Skeletal muscle tissue (tissue), 4 donors: ENCODE results near the gene ANOS1. TPM values are rescaled to one million over a fixed set of nuclear protein-coding genes. Genes with fewer than 3 reads are reported as not detected.
A peak's percentile ranks its signal among the peaks of the same experiment; 100 is the strongest.

Source experiments
- H3K27ac ChIP-seq: one replicate; pipeline ENCODE4 v1.7.0; 2013; ENCODE audit warnings: mild to moderate bottlenecking, low read depth, low read length, inconsistent platforms
- H3K27me3 ChIP-seq, 3 donors: one replicate each; pipeline ENCODE4 v1.7.0; 2013; ENCODE audit warnings: low read length in 3 of 3; ENCODE audit not compliant: control insufficient read depth in 3 of 3, insufficient read depth in 3 of 3
- H3K36me3 ChIP-seq, 3 donors: one replicate each; pipeline ENCODE4 v1.7.0; 2013; ENCODE audit warnings: low read length in 3 of 3; ENCODE audit not compliant: control insufficient read depth in 3 of 3, insufficient read depth in 3 of 3
- H3K4me1 ChIP-seq, 3 donors: one replicate each; pipeline ENCODE4 v1.7.0; 2013; ENCODE audit warnings: low read length in 3 of 3, mild to moderate bottlenecking in 3 of 3; ENCODE audit not compliant: control insufficient read depth in 3 of 3, insufficient read depth in 3 of 3
- H3K4me3 ChIP-seq, 3 donors: one replicate each; pipeline ENCODE4 v1.7.0; 2013; ENCODE audit warnings: low read length in 3 of 3
- H3K9ac ChIP-seq, 3 donors: one replicate each; pipeline ENCODE4 v1.7.0; 2013; ENCODE audit warnings: low read length in 3 of 3, mild to moderate bottlenecking in 3 of 3, moderate library complexity in 2 of 3, low read depth in 1 of 3
- H3K9me3 ChIP-seq, 3 donors: one replicate each; pipeline ENCODE4 v1.7.0; 2013; ENCODE audit warnings: low read length in 3 of 3; ENCODE audit not compliant: control insufficient read depth in 3 of 3
- total RNA-seq: library from RNA; depleted of rRNA; stranded (reverse); fragments of >200 nt; gene quantifications from one replicate; pipeline ENCODE4 v1.2.3, GENCODE V29; 2014
- donor health status: Osteomylitis.

Gene ANOS1
- total RNA-seq, 1 donor from 2014 or later, result 13.0 TPM

- Histone ChIP-seq H3K27me3 (no peaks in the 10 kb centered on the region), H3K4me1 (no peaks in the 10 kb centered on the region), H3K27ac (no peak overlapping the region), H3K4me3 (no peak overlapping the region), H3K36me3 (no peaks in the 10 kb centered on the region), H3K9ac (no peak overlapping the region), H3K9me3 (no peaks in the 10 kb centered on the region)
Observed at GRCh38 chrX:8743126-8743732, 11.3 kb upstream of the ANOS1 start.

GRCh38 chrX:8741981-8742380 lies 10.0 kb upstream of the ANOS1 start:
- Histone ChIP-seq H3K4me1 (no peaks in the 10 kb centered on the region), H3K36me3 (no peaks in the 10 kb centered on the region), H3K9me3 (no peaks in the 10 kb centered on the region), H3K4me3 (no peak overlapping the region), H3K9ac (no peak overlapping the region), H3K27me3 (no peaks in the 10 kb centered on the region), H3K27ac (no peak overlapping the region)

GRCh38 chrX:8738588-8739189 lies 6.8 kb upstream of the ANOS1 start:
- Histone ChIP-seq H3K4me3 (no peak overlapping the region), H3K27ac (no peak overlapping the region)

GRCh38 chrX:8737883-8738282 lies 5.9 kb upstream of the ANOS1 start:
- Histone ChIP-seq H3K4me3 (peak overlapping the region in 2 of 3 donors; percentile 29 to 35), H3K36me3 (no peaks in the 10 kb centered on the region), H3K27me3 (peaks cover 0 to 4% (median 0%) of the 10 kb centered on the region in 3 donors), H3K9me3 (no peaks in the 10 kb centered on the region), H3K4me1 (no peaks in the 10 kb centered on the region), H3K9ac (peak overlapping the region; percentile 32 to 51 (median 33)), H3K27ac (peak overlapping the region; percentile 47)

More at GRCh38 chrX:8738588-8739189, 6.8 kb upstream of the ANOS1 start:
- no peaks in the 10 kb centered on the region for H3K36me3 ChIP-seq
- no peak overlapping the region for H3K9ac ChIP-seq
- H3K27me3 ChIP-seq, result no peaks in the 10 kb centered on the region
- H3K4me1 ChIP-seq, result no peaks in the 10 kb centered on the region
- no peaks in the 10 kb centered on the region for H3K9me3 ChIP-seq

- Histone ChIP-seq H3K4me1 (peaks cover 0 to 32% (median 5%) of the 10 kb centered on the region in 3 donors), H3K9me3 (no peaks in the 10 kb centered on the region), H3K36me3 (no peaks in the 10 kb centered on the region), H3K9ac (peak overlapping the region in 2 of 3 donors; percentile 69 to 78), H3K4me3 (peak overlapping the region; percentile 66 to 77 (median 67)), H3K27me3 (peaks cover 0 to 7% (median 0%) of the 10 kb centered on the region in 3 donors), H3K27ac (no peak overlapping the region)
Observed at GRCh38 chrX:8730812-8731558, 952 bp downstream of the ANOS1 start.

- peaks cover 0 to 32% (median 7%) of the 10 kb centered on the region in 3 donors for H3K4me1 ChIP-seq
- H3K9me3 ChIP-seq, result no peaks in the 10 kb centered on the region
- no peaks in the 10 kb centered on the region for H3K36me3 ChIP-seq
- peak overlapping the region in 2 of 3 donors; percentile 35 to 66 for H3K4me3 ChIP-seq
- H3K27me3 ChIP-seq, result peaks cover 0 to 7% (median 0%) of the 10 kb centered on the region in 3 donors
- no peak overlapping the region for H3K9ac ChIP-seq
- no peak overlapping the region for H3K27ac ChIP-seq
Observed at GRCh38 chrX:8729811-8730210, 2.1 kb downstream of the ANOS1 start.

- no peak overlapping the region for H3K27ac ChIP-seq
- no peaks in the 10 kb centered on the region for H3K9me3 ChIP-seq
- H3K36me3 ChIP-seq, result no peaks in the 10 kb centered on the region
- no peak overlapping the region for H3K9ac ChIP-seq
- H3K4me3 ChIP-seq, result no peak overlapping the region
- peaks cover 0 to 7% (median 0%) of the 10 kb centered on the region in 3 donors for H3K27me3 ChIP-seq
- H3K4me1 ChIP-seq, result peaks cover 0 to 32% (median 7%) of the 10 kb centered on the region in 3 donors
Observed at GRCh38 chrX:8728932-8729535, 2.9 kb downstream of the ANOS1 start.

GRCh38 chrX:8726031-8726652 lies 5.8 kb downstream of the ANOS1 start:
- Histone ChIP-seq H3K9ac (no peak overlapping the region), H3K27ac (no peak overlapping the region)

GRCh38 chrX:8724300-8724699 lies 7.6 kb downstream of the ANOS1 start:
- Histone ChIP-seq H3K4me3 (no peak overlapping the region), H3K27ac (no peak overlapping the region), H3K4me1 (peaks cover 2 to 19% (median 5%) of the 10 kb centered on the region in 3 donors), H3K9me3 (no peaks in the 10 kb centered on the region), H3K36me3 (no peaks in the 10 kb centered on the region), H3K9ac (no peak overlapping the region), H3K27me3 (peaks cover 0 to 3% (median 0%) of the 10 kb centered on the region in 3 donors)

More at GRCh38 chrX:8726031-8726652, 5.8 kb downstream of the ANOS1 start:
- Histone ChIP-seq H3K36me3 (no peaks in the 10 kb centered on the region), H3K4me3 (peak overlapping the region in 1 of 3 donors; percentile 15), H3K27me3 (peaks cover 0 to 3% (median 0%) of the 10 kb centered on the region in 3 donors), H3K9me3 (no peaks in the 10 kb centered on the region), H3K4me1 (peaks cover 2 to 27% (median 5%) of the 10 kb centered on the region in 3 donors)
